Forelimb muscle (tissue), 1 donor: ENCODE measurements around the gene FAM13A. TPM values are rescaled to one million over a fixed set of nuclear protein-coding genes. Genes with fewer than 3 reads are reported as not detected.
"Not testable (repeated sequence)": the region's sequence is repeated elsewhere in the genome, so short reads cannot be mapped to it uniquely, and the experiment has no call there.

Experiments
- DNase-seq: peaks from one replicate; pipeline ENCODE4 v3.0.0-alpha.2; 2013; ENCODE audit warnings: low read depth
- polyA plus RNA-seq: library from polyadenylated mRNA; unstranded; fragments of 120-200 nt; gene quantifications from one replicate; pipeline ENCODE4 v1.2.1, GENCODE V29; 2013; ENCODE audit not compliant: insufficient read length

The FAM13A gene
- polyA plus RNA-seq, 1 donor: 36.0 TPM

DNA sequence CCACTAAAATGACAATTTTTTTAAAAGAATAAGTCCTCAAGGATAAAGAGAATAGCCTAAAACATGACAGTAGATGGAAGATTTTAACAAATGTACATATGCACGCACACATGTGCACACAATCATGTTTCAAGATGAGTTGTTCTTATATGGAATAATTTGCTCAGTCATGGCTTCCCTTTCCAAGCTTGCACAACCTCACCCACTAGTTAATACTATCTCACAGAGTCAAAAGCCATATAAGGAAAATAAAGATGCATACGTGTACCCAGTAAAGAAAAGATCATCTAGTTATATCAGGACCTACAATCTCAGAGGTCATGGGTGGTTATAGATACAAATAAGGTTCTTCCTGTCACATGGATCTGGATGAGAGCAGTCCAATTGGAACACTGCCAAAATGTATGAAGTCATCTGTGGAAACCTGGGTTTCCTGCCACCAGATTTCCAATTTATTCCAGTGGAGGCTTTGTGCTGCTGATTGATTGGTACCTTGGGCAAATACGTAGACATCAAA, 56.1 kb downstream of the FAM13A start:
- no peak for DNase-seq

DNA sequence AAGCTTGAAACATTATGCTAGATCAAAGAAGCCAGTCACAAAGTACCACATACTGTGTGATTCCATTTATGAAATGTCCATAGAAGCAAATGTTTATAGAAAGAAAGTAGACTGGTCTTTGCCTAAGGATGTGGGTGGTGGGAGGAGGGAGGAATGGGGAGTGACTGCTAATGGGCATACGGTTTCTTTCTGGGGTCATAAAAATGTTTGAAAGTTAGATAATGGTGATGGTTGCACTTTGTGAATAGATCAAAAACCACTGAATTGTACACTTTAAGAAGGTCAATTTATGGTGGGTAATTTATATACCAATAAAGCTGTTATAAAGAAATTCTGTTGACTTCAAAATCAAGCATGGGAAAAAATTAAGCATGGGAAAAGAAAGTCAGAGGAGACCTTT, 56.6 kb downstream of the FAM13A start:
- no peak for DNase-seq

DNA sequence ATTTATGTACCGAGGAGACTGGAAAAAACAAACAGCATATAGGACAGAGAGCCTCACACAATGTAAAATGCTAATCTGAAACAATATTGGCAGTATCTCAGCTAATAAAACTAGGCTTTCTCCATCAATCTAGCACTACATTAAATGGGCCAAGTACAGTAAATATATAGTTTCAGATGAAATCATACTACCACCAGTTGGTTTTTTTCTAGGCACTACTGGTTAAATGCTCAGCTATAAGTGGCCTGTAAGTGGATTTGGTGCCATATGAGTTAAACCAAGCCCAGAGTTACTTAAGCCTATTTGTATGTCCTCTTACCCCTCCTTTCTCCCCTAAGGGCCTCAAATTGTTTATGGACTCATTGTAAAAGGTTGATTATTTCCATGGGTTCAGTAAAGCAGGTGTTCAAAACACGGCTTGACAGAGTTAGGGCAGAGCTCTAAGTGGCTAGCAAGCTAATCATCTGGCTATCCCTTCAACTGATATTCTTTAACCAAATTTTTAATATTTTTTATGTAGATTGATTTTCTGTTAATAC, 57.5 kb downstream of the FAM13A start:
- no peak for DNase-seq

DNA sequence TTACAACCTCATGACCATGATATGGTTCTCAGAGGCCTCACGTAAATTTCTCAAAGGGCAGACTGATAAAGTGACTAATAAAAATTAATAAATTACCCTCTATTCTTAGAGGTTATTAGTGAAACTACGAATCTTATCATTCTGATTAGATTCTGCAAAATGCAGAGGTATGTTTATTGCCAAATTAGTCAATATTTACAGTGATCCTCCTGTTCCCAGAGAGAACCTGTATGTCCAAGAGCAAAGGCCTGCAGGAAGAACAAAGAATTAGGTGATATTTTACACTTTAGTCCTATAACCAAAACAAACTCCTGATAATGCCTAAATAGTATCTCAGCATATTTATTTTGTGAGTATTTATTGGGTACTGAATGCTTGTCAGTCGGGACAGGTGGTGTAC, 58.1 kb downstream of the FAM13A start:
- DNase-seq: no peak

DNA sequence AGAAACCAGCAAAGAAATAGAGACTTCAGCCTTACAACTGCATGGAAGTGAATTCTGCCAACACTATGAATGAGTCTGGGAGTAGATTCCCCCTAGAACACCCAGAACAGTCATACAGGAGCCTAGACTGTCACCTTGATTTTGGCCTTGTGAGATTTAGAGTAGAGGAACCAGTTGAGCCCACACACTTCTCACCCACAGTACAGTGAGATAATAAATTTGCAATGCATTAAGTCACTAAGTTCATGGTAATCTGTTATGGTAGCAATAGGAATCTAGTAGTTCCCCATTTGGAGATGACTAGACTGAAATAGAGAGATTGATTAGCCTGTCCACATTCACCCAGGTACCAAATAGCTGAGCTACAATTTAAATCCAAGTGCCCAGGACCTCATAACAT, 59.0 kb downstream of the FAM13A start:
- no peak for DNase-seq

DNA sequence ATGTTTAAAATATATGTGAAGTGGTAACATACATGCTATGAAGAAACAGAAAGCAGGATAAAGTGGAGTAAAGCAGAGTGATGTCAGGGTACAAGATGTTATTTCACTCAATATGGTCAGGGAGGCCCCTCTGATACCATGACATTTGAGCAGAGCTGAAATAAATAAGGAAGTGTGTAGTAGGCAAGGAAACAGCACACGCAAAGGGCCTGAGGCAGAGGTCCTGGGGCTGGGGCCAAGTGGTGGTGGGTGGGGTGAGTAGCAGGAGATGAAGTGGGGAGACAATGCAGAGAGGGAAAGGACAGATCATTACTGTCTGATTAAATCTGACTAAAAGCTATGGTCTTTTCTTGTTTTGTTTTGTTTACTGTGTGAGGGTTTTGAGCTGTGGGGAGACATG, 61.1 kb downstream of the FAM13A start:
- DNase-seq: no peak

DNA sequence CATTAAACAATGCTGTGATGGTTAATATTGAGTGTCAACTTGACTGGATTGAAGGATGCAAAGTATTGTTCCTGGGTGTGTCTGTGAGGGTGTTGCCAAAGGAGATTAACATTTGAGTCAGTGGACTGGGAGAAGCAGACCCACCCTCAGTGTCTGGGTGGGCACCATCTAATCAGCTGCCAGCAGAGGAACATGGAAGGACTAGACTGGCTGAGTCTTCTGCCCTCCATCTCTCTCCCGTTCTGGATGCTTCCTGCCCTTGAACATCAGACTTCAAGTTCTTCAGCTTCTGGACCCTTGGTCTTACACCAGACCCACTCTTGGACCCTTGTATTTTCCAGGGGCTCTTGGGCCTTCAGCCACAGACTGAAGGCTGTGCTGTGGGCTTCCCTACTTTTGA, 61.7 kb downstream of the FAM13A start:
- DNase-seq: not testable (repeated sequence)

DNA sequence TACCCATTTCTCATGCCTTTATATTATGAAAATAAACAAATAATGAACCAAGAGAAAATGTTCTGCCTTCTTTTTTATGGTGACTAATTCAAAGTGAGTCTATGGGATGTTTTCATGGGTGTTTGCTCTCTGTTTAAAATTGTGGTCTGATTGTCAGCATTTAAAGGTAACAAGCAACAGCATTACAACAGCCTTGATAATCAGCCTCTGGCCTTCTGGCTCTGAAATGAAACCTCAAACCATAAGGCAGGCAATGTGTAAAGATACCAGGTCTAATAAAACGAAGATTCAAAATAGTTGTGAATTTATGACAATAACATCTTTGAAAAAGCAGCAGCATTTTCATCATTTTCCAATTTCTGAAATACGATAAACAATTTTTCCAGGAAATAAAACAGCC, 63.7 kb downstream of the FAM13A start:
- no peak for DNase-seq

DNA sequence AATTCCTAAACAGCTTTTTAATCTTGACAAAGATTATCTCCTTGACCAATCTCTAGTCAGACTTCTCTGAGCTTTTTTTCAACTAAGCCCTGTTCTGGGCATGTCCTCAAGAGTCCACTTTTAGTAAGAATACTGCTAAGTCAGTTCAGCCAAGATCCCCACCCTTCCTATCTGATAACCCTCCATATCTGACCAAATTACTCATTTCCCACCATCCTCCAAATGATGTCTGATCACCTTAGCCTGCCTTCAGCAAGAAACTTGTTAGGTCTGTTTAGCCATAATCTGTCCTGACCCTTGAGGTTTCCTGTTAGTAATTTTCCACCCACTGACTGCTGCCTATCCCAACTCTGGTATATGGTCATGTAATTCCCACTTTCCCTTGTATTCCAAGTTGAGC, 65.2 kb downstream of the FAM13A start:
- no peak for DNase-seq

DNA sequence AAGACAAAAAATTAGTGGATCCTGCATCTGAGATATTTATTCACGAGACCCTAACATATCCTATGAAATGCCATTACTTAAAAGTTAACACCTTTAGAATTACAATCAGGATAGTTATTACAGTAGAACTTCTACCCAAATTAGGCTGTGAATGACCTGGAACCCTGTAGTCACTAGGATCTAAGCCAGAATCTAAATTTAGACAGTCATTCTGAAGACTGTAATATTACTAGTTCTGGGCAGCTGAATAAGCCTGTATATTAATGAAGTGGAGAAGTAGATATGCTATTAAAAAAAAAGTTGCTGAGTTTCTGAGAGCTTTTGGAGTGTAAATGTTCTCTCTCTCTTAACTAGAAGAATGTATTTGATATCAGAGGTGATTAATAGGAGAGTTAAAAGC, 67.0 kb downstream of the FAM13A start:
- DNase-seq: no peak

DNA sequence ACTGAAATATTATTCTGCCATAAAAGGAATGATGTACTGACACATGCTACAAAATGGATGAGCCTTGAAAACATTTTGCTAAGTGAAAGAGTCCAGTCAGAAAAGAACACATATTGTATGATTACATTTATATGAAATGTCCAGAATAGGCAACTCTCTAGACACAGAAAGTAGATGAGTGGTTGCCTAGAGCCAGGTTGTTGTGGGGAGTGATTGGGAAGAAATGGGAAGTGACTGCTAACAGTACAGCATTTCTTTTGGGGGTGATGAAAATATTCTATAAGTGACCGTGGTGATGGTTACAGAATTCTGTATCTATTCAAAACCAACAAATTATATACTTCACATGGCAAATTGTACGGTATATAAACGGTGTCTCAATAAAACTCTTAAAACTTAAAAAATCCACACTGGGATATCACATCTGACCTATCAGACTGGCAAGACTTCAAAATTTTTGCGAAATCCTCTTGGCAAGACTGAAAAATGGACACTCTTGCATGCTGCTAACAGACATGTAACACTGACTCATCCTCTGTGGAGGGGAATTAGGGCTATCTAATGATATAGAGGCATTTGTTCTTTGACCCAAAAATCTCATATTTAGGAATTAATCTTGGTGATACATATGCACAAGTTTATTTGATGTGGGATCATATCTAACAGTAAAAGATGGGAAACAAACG, 71.8 kb downstream of the FAM13A start:
- no peak for DNase-seq

DNA sequence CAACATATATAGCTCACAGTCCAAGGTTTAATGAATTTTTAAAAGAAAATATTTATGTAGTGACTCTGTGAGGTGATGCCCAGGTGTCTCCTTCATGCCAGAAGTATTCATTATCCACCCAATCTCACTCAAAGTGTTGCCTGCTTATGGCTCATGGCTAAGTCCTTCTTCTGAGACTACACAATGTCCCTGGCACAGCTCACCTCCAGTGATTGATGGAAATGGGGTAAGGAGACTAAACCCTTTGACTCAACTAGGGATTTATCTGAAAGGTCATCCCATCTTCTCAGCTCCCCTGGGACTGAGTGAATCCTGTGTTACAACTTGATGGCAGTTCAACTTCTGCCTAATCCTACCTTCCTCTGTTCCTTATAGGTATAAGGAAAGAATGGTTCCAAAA, 74.2 kb downstream of the FAM13A start:
- no peak for DNase-seq

DNA sequence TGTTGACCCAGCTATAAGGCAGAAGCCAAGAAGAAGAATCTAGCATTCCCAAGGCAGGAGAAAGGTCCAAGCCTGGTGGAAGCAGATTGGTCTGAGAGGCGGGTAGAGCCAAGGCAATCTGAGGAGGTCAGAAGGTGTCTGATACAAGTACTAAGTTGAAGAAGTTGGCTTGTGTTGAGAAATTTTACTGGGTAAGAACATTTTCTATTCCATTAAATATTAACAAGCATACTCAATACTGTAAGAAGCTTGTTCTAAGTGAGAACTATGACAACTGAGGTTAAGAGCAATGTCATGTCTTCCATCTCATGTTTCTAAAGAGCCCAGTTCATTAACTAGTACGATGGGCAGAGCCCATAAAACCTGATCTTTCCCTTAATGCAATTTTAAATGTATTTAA, 75.0 kb downstream of the FAM13A start:
- no peak for DNase-seq

DNA sequence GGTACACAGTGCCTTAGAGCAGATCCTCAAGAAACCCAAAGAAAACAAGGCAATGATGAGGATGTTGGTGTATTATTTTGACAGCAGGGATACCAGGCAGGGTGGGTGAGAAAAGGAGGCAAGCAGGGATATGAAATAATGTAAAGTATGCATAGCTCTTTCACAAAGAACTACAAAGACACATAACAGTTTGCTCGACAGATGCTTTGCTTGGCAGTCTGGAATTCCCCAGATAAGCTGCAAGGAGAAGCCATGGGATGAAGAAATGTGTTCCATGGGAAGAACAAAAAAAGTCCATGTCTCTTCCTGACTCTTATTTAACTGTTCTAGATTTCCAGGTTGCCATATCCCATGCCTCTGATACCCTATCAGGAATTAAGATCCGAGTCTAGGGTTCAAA, 75.4 kb downstream of the FAM13A start:
- no peak for DNase-seq

DNA sequence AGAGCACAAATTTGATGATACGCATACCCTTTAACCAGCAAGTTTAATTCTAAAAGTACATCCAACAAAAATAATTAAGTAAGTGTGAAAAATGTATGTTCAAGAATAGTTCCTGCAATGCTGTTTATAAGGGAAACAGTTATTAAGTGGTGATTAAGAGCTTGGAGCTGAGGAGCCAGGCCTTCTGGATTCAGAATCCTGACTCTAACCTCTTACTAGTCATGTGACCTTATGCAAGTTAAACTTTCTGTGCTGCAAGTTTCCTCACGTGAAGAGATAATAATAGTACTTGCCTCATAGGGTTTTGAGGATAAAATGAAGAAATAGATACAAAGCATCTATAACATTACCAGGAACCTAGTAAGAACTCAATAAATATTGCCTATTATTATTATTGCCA, 77.7 kb downstream of the FAM13A start:
- DNase-seq: no peak

DNA sequence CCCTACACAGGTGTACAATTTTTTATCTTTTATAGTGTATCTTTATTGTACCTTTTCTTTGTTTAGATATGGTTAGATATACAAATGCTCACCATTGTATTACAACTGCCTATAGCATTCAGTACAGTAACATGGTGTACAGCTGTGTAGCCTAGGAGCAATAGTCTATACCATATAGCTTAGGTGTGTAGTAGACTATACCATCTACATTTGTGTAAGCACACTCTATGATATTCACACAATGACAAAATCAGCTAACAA, 80.3 kb downstream of the FAM13A start:
- DNase-seq: no peak

DNA sequence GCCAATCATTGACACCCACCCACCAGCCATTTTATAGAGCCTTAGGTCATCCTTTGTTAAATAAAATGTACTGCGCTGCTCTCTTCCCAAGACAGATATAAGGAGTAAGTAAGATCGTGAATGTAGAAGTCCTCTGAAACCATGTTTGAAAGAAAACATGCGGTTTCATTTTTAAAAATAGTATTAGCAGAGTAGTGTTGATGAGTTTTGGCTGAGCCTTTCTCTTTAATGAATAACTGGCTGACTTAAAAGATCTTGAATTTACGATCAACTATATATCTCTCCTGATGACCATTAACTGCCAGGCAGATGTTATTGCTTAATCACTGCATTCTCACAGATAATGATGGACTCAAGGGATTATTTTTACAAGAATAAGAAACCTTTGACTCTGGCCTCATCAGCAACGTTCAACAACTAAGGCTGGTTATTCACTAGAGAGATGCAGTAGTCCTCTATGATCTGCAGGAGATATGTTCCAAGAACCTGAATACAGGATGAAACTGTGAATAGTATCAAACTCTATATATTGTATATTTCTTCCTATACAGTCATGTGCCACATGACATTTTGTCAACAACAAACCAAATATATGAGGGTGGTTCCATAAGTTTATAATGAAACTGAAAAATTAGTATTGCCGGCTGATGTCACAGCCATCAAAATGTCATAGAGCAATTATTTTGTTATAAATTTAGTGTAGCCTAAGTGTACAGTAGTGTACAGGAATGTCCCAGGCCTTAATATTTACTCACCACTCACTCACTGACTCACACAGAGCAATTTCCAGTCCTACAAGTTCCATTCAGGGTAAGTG, 80.8 kb downstream of the FAM13A start:
- DNase-seq: no peak

DNA sequence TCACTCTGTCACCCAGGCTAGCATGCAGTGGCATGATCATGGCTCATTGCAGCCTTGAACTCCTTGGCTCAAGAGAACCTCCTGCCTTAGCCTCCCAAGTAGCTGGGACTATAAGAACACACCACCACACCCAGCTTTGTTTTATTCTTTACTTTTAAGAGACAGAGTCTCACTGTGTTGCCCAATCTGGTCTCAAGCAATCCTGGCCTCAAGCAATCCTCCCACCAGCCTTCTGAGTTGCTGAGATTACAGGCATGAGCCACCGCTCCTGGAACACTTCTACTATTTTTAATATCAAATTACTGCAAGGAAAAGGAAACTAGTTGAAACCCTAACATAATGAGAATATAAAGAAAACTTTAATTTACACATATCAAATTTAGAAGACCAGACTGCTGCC, 85.4 kb downstream of the FAM13A start:
- DNase-seq: no peak

DNA sequence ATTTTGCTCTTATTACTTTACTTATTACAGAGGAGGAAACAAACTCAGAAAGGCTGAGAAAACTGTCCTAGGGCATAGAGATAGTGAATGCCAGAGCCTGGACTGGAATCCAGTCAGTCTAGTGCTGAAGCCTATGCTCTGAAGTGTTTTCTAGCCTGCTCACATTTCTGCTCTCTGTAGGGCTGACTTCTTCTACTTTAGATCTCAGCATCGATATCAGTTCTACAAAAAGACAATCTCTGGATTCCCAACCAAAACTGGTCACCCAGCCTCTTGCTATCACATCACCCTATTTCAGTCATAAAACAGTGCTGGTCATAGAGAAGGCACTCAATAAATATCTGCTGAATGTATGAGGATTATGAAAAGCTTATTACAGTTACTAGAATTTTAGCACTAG, 87.2 kb downstream of the FAM13A start:
- no peak for DNase-seq

DNA sequence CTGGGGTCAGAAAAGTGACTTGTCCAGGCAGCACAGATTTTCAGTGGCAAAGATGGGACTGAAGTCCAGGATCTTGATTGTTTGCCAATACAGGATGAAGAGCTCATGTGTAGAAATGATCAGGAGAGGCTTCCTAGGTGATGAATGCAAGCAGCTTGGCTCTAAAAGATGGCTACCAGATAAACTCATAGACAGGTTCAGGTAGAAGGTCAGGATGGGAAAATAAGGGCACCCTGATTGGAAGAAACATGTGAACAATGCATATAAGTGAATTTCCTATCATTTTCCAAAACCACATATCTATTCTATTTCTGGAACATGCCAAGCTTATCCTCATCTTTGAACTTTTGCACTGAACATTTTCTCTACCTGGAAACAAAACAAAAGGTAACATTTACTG, 87.7 kb downstream of the FAM13A start:
- DNase-seq: no peak

DNA sequence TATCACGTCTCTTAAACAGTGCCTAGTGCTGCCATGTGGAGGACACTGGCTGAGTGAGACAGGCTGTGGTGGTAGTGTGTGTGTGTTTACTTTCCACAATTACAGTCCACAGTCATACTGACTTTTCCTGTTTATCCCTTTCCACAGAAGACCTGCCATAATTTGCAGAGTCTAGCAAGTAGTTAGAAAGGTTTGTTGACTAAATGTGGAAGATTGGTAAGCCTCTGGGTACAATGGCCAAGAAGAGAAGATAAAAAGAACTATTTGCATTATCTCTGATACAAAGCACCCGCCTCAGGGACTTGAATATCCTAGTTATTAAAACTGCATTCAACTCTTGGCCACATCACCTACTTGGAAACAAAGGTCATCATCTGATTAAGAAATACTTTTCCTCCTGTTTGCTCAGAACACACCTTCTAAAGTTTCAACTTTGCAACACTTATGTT, 89.1 kb downstream of the FAM13A start:
- DNase-seq: no peak

DNA sequence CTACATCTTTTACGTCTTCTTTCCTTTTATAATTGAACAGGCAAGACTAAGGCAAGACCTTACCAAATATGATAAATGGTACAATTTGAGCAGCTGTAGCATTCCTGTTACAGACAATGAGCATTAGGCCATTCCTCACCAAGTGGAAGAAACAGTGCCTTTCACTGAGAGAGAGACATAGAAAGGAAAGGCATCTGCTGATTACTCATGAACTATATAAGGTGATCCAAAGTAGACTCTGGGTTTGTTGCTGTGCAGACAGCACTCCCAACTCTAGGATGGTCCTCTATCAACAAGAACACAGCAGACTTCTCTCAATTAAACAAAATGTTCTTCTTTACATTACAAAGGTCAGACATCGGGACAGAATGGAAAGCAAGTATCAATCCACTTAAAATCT, 91.9 kb downstream of the FAM13A start:
- no peak for DNase-seq

DNA sequence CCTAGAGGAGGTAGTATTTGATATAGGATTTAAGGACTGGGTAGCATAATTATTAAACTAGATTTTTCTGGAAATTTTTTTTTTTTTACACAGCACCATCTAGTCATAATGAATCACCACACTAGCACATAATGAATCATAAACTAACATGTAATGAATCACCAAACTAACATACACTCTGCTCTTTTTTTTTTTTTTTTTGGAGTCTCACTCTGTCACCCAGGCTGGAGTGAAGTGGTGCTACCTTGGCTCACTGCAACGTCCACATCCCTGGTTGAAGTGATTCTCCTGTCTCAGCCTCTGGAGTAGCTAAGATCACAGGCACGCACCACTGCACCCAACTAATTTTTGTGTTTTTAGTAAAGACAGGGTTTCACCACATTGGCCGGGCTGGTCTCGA, 92.5 kb downstream of the FAM13A start:
- no peak for DNase-seq
